KMS-11 (cell line): ENCODE results near the gene RNPEP.

ENCODE experiments used
- H2AFZ ChIP-seq: fragments of 200-600 bp; sonication (generic); 2 replicates; pipeline ENCODE4 v1.6.1; 2016; ENCODE audit warnings: antibody characterized with exemption, mixed run types, low read depth
- H3K27ac ChIP-seq: fragments of 200-600 bp; sonication (generic); 2 replicates; pipeline ENCODE4 v1.6.1; 2016; ENCODE audit warnings: mild to moderate bottlenecking, mixed run types
- H3K27me3 ChIP-seq: fragments of 200-600 bp; sonication (generic); 2 replicates; pipeline ENCODE4 v1.6.1; 2017; ENCODE audit warnings: mild to moderate bottlenecking, low read depth, mixed run types, moderate library complexity; ENCODE audit not compliant: insufficient read depth
- H3K36me3 ChIP-seq: fragments of 200-600 bp; sonication (generic); 2 replicates; pipeline ENCODE4 v1.6.1; 2017; ENCODE audit warnings: mild to moderate bottlenecking, mixed run types; ENCODE audit not compliant: insufficient read depth
- H3K4me1 ChIP-seq: fragments of 200-600 bp; sonication (generic); 2 replicates; pipeline ENCODE4 v1.6.1; 2016; ENCODE audit warnings: mild to moderate bottlenecking, low read depth, mixed run types; ENCODE audit not compliant: poor library complexity, severe bottlenecking
- H3K4me2 ChIP-seq: fragments of 200-600 bp; sonication (generic); 2 replicates; pipeline ENCODE4 v1.7.0; 2016; ENCODE audit warnings: mild to moderate bottlenecking, mixed run types
- H3K4me3 ChIP-seq: fragments of 200-600 bp; sonication (generic); IDR thresholded peaks from 2 replicates; pipeline ENCODE4 v1.6.1; 2017; ENCODE audit warnings: low read depth, low read length, mixed read lengths; ENCODE audit not compliant: insufficient read depth
- H3K79me2 ChIP-seq: fragments of 200-600 bp; sonication (generic); 2 replicates; pipeline ENCODE4 v1.6.1; 2016; ENCODE audit warnings: low read depth, mixed run types; ENCODE audit not compliant: insufficient read depth
- H3K9ac ChIP-seq: fragments of 200-600 bp; sonication (generic); 2 replicates; pipeline ENCODE4 v1.6.1; 2016; ENCODE audit warnings: mild to moderate bottlenecking, mixed run types
- H4K20me1 ChIP-seq: fragments of 200-600 bp; sonication (generic); 2 replicates; pipeline ENCODE4 v1.6.1; 2016; ENCODE audit warnings: mild to moderate bottlenecking, mixed run types; ENCODE audit not compliant: insufficient read depth
- CTCF ChIP-seq: fragments of 200-600 bp; sonication (generic); conservative IDR thresholded peaks from 2 replicates; pipeline ENCODE4 v1.6.1; 2017; ENCODE audit warnings: low read depth, mild to moderate bottlenecking, antibody characterized with exemption, low read length, moderate library complexity, mixed read lengths

Gene RNPEP

GRCh38 chr1:201964261-201964660, 18.2 kb upstream of the RNPEP start:
- Histone ChIP-seq H4K20me1 (no peaks in the 10 kb centered on the region), H3K9ac (no peak overlapping the region), H2AFZ (no peak overlapping the region), H3K27me3 (no peaks in the 10 kb centered on the region), H3K79me2 (peaks cover 14% of the 10 kb centered on the region; the same call in 1 of the 2 replicates), H3K27ac (no peak overlapping the region), H3K4me1 (peaks cover 3% of the 10 kb centered on the region), H3K4me3 (no peak overlapping the region), H3K36me3 (peaks cover 25% of the 10 kb centered on the region; the same call in 1 of the 2 replicates), H3K4me2 (no peak overlapping the region)
- TF ChIP-seq CTCF: no peak

- Histone ChIP-seq H3K4me2 (no peak overlapping the region), H2AFZ (no peak overlapping the region), H3K4me1 (peaks cover 8% of the 10 kb centered on the region), H4K20me1 (no peaks in the 10 kb centered on the region), H3K9ac (no peak overlapping the region), H3K36me3 (peaks cover 34% of the 10 kb centered on the region; the same call in 1 of the 2 replicates), H3K27me3 (no peaks in the 10 kb centered on the region), H3K27ac (no peak overlapping the region), H3K4me3 (no peak overlapping the region), H3K79me2 (peaks cover 7% of the 10 kb centered on the region; the same call in 1 of the 2 replicates)
- TF ChIP-seq CTCF: no peak
Observed at GRCh38 chr1:201966171-201966570, 16.3 kb upstream of the RNPEP start.

GRCh38 chr1:201968202-201968925, 14.1 kb upstream of the RNPEP start:
- Histone ChIP-seq H4K20me1 (no peaks in the 10 kb centered on the region), H3K27me3 (no peaks in the 10 kb centered on the region), H3K4me3 (no peak overlapping the region), H2AFZ (no peak overlapping the region), H3K9ac (no peak overlapping the region), H3K4me1 (peaks cover 27% of the 10 kb centered on the region), H3K4me2 (no peak overlapping the region), H3K27ac (no peak overlapping the region), H3K36me3 (peaks cover 26% of the 10 kb centered on the region; the same call in 1 of the 2 replicates), H3K79me2 (peaks cover 3% of the 10 kb centered on the region; the same call in 1 of the 2 replicates)
- no peak for TF ChIP-seq CTCF

- Histone ChIP-seq H2AFZ (no peak overlapping the region), H3K4me1 (peaks cover 25% of the 10 kb centered on the region), H3K4me3 (no peak overlapping the region), H3K36me3 (peaks cover 10% of the 10 kb centered on the region; the same call in 1 of the 2 replicates), H4K20me1 (no peaks in the 10 kb centered on the region), H3K79me2 (no peaks in the 10 kb centered on the region), H3K27me3 (no peaks in the 10 kb centered on the region), H3K27ac (no peak overlapping the region), H3K9ac (no peak overlapping the region), H3K4me2 (no peak overlapping the region)
- no peak for TF ChIP-seq CTCF
Observed at GRCh38 chr1:201970334-201971159, 11.9 kb upstream of the RNPEP start.
